DMS153 treated with DMSO at 0.1 percent for 48 hours (cell line): Measurements from ENCODE around the gene COMMD4.
"Not testable (repeated sequence)": the region's sequence is repeated elsewhere in the genome, so short reads cannot be mapped to it uniquely, and the experiment has no call there.

Source experiments
- DNase-seq: peaks from one replicate; lab custom pipeline; 2025; ENCODE audit not compliant: unreplicated experiment; lab: John Stamatoyannopoulos, UW

COMMD4 gene

DNA sequence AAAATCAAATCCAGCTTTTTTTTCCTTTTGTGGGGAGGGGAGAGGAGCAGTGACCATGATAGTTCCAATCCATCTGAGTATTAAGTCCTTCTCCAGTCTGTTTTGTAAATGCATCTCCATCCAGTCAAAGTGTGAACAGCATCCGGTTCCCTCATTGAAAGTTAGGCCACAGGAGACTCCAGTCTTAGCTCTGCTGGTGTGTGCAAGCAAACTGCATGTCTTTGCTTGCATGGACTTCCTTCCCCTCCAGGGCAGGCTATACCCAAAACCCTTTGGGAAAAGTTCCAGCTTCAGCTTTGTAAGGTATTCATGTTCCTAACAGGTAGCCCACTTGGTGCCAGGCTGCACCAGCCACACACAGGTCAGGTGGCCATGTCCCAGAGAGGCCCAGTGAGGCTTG, 35.6 kb downstream of the COMMD4 start:
- DNase-seq: no peak

DNA sequence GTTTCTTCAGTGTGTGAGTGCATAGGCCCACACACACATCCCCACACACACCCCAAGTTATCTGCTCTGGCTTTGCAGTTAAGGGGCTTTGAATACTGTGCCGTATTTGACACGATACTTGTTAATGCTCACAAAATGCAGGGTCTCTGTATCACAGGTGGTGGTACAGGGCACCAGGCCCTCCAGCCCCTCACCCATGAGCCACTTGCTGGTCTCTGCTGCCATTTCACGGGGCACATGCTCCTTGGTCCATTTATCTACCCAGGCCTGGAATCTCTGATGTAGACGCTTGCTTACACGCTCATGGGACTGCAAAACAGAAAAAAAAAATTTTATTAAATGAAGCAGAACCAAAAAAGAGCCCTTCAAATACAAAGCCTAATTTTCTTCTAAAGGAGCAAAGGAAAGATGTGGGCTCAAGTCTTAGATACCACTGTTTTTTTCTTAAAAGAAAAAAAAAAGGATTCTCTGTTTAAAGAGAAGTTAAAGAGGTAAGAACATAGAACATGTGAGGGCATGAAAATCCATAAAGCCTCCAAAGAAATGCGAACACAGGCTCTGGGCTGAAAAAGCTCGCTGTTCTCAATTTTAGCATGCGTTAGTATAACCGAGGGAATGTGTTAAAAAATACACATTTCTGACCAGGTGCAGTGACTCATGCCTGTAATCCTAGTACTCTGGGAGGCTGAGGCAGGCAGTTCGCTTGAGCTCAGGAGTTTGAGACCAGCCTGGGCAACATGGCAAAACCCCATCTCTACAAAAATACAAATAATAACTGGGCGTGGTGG, 36.2 kb downstream of the COMMD4 start:
- DNase-seq: no peak

DNA sequence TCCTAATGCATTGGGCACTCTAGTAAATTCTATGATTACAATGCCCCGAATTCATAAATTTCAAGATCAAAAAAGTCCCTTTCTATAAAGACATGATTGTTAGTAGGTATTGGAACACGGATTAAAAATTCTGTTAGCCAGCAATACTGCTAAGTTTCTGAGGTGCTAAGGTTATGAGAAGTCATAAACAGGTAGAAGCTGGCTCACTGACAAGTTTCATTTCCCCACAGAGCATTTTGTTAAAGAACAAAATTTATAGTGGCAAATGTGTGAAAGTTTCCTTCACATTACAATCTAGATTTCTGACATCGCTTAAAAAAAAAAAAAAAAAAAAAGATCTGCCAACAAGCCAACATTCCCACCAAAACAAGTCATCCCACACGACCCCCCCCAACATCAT, 44.9 kb downstream of the COMMD4 start:
- no peak for DNase-seq

DNA sequence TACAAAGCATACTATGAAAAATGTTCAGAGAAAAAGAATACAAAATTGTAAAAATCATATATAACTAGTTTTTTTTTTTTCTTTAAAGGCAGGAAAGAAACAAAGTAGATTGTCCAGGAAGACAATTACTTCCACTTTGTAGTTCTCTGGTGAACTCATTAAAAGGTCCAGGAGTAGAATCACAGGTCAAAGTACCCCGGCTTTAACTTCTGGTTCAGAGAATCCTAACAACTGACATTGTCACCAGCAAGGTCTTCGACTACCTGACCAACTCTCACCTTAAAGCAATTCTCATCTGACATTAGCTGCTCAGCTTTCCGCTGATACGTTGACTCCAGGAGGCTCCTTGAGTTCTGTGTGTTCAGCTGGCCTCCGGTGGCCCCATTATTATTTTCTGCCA, 48.1 kb downstream of the COMMD4 start:
- DNase-seq: not testable (repeated sequence)
